ENCODE data around the gene PEF1. TPM values are rescaled to one million over a fixed set of nuclear protein-coding genes. Genes with fewer than 3 reads are reported as not detected.

PEF1 gene
- total and polyA plus RNA-seq, 2 donors (not counting 3 experiments of a cell fraction or from before 2014, with no cell fraction given) = 73.3 to 161 TPM

- TF ChIP-seq EZH2 (IDR thresholded peaks at IDR 0.05; ENCODE audit: borderline replicate concordance, low read depth, low read length, severe bottlenecking) (no peak), GATA2 (IDR thresholded peaks at IDR 0.05; ENCODE audit: insufficient read depth, insufficient read length, low read depth, low read length) (no peak), POLR2AphosphoS5 (IDR thresholded peaks at IDR 0.05; ENCODE audit: insufficient read depth, low read depth, low read length) (no peak), CTCF (IDR thresholded peaks at IDR 0.05; ENCODE audit: extremely low read depth in 1 of 2, insufficient read depth in 1 of 2, low read depth in 1 of 2, low read length in 2 of 2) (no peak), FOS (IDR thresholded peaks at IDR 0.05; ENCODE audit: borderline replicate concordance, insufficient read depth, low read length) (no peak)
- no peak overlapping the region for H2AFZ ChIP-seq (ENCODE audit: low read depth, low read length)
- POLR2A ChIA-PET = no interaction called here
- peaks cover 17% of the 10 kb centered on the region for H3K4me1 ChIP-seq (ENCODE audit: control insufficient read depth, extremely low read depth, insufficient read depth, low read length)
- CTCF ChIA-PET = interaction anchor here (0.9 to 2.1 kb wide), 5 partner anchors 11 to 77 kb away, joined by 3 to 8 read pairs (median 3); no protein-coding TSS in a partner anchor
- FAIRE-seq (no peak), DNase-seq (ENCODE audit: low read depth, low spot score) (no peak)
- no peaks in the 10 kb centered on the region for H3K9me1 ChIP-seq (replicated peaks; ENCODE audit: control insufficient read depth, extremely low read depth, insufficient read depth, low read length)
- H4K20me1 ChIP-seq (replicated peaks; ENCODE audit: control insufficient read depth, extremely low read depth, insufficient read depth, low read length) = no peaks in the 10 kb centered on the region
- no peaks in the 10 kb centered on the region for H3K27me3 ChIP-seq (ENCODE audit: control insufficient read depth in 2 of 2, insufficient read depth in 2 of 2, low read length in 2 of 2)
- no peak overlapping the region for H3K27ac ChIP-seq (ENCODE audit: insufficient read depth, low read depth, low read length)
- dilution Hi-C loops (cut with MboI; ENCODE audit: extremely low pct_ligation_motif_present, low sequenced_read_pairs) = no loop called here
- no peak overlapping the region for H3K4me3 ChIP-seq (replicated peaks in 1 of 3; ENCODE audit: insufficient read depth in 1 of 3, low read depth in 1 of 3, low read length in 3 of 3)
- no peak overlapping the region for H3K4me2 ChIP-seq (ENCODE audit: insufficient read depth, low read length)
- no TSS peak for BruUV-seq (replicated peaks)
- no peak overlapping the region for H3K9ac ChIP-seq (replicated peaks; ENCODE audit: extremely low read depth, insufficient read depth, low read length)
- peaks cover 77% of the 10 kb centered on the region for H3K79me2 ChIP-seq (ENCODE audit: control insufficient read depth, insufficient read depth, low read length)
- intact Hi-C loops (cut with micrococcal nuclease) = no loop called here
- H3K9me3 ChIP-seq (replicated peaks; ENCODE audit: control insufficient read depth, insufficient read depth, low read length) = no peaks in the 10 kb centered on the region
- peaks cover 0 to 5% of the 10 kb centered on the region in 2 experiments for H3K36me3 ChIP-seq (ENCODE audit: control insufficient read depth in 2 of 2, extremely low read depth in 1 of 2, insufficient read depth in 2 of 2, low read length in 2 of 2)
Measured at GRCh38 chr1:31639543-31639942, 5.1 kb downstream of the PEF1 start.
